ENCODE data around the gene ADGB. TPM values are rescaled to one million over a fixed set of nuclear protein-coding genes. Genes with fewer than 3 reads are reported as not detected.

Gene ADGB
- total and polyA plus RNA-seq, 4 donors, result 0.98 to 6.6 (median 1.4) TPM

DNA sequence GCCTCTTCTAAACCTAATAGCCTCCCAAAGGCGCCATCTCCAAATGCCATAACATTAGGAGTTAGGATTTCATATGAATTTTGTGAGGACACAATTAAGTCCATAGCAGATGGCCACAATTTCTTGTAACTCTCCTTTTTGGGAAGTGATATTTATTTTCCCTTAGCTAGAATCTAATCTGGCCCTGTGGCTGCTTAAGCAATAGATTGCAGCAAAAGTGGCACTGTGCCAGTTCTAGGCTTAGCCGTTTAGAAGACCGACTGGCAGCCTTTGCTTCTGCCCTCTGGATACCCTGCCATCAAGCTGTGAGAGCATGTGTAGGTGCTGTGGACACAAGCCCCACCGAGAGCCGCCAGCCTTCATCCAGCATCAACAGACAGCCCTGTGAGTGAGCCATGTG lies 15.9 kb upstream of the ADGB start:
- Histone ChIP-seq H3K9me3 (ENCODE audit: control insufficient read depth, insufficient read depth, low read length) (no peaks in the 10 kb centered on the region), H3K36me3 (ENCODE audit: control insufficient read depth, insufficient read depth, low read length) (no peaks in the 10 kb centered on the region), H3K4me3 (ENCODE audit: low read depth, low read length) (no peak overlapping the region), H3K4me1 (ENCODE audit: control insufficient read depth, insufficient read depth, low read length) (no peaks in the 10 kb centered on the region), H3K27ac (ENCODE audit: low read depth, low read length) (no peak overlapping the region), H3K27me3 (ENCODE audit: control insufficient read depth, insufficient read depth, low read length) (no peaks in the 10 kb centered on the region)
- peak in 1 of 6 donors; percentile 10 for DNase-seq (ENCODE audit: low read depth in 4 of 6, low spot score in 6 of 6)
- 74% methylated on average over 2 of the region's 5 CpGs for WGBS (ENCODE audit: insufficient coverage)

DNA sequence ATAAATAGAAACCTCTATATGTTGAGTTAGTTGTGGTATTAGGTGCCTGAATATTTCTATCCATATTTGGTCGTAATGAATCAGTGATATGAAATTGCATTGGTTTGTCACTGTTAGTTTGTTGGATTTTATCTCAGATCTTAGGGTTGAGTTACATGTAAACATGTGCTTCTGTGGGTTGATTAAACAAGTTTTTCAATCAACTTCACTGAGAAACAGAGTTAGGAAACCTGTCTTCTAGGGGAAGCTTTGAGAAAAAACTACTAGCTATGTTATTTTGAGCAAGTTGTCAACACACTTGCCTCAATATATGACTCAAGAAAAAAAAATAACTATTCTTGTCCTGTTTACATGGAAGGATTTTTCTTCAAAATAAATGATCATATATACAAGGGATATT lies 14.8 kb upstream of the ADGB start:
- Histone ChIP-seq H3K4me1 (ENCODE audit: control insufficient read depth, insufficient read depth, low read length) (no peaks in the 10 kb centered on the region), H3K27ac (ENCODE audit: low read depth, low read length) (no peak overlapping the region), H3K27me3 (ENCODE audit: control insufficient read depth, insufficient read depth, low read length) (no peaks in the 10 kb centered on the region), H3K4me3 (ENCODE audit: low read depth, low read length) (no peak overlapping the region), H3K9me3 (ENCODE audit: control insufficient read depth, insufficient read depth, low read length) (no peaks in the 10 kb centered on the region), H3K36me3 (ENCODE audit: control insufficient read depth, insufficient read depth, low read length) (no peaks in the 10 kb centered on the region)
- no peak for DNase-seq (ENCODE audit: low read depth in 4 of 6, low spot score in 6 of 6)
- WGBS (ENCODE audit: insufficient coverage), result no CpG with 5 or more reads among the region's 1 CpG

DNA sequence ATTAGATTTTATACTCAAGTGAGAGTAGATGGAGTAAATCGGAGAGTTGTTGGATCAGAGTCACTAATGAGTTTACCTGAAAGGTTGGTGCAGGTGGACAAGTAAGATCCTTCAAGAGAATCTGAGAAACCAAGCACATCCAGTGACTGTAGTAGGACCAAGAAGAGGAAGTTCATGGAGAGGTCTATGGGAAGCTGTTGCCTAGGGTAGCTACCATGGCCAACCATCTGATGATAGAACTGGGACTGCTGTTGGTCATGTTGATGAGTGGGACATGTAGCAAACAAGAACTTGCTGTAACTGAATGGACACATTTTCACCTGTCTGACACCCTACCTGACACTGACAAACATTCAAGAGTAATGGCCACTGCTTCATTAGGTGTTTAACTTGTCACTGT lies 11.3 kb upstream of the ADGB start:
- Histone ChIP-seq H3K36me3 (ENCODE audit: control insufficient read depth, insufficient read depth, low read length) (no peaks in the 10 kb centered on the region), H3K27ac (ENCODE audit: low read depth, low read length) (no peak overlapping the region), H3K27me3 (ENCODE audit: control insufficient read depth, insufficient read depth, low read length) (no peaks in the 10 kb centered on the region), H3K9me3 (ENCODE audit: control insufficient read depth, insufficient read depth, low read length) (no peaks in the 10 kb centered on the region), H3K4me3 (ENCODE audit: low read depth, low read length) (no peak overlapping the region), H3K4me1 (ENCODE audit: control insufficient read depth, insufficient read depth, low read length) (no peaks in the 10 kb centered on the region)
- WGBS (ENCODE audit: insufficient coverage), result no CpG with 5 or more reads among the region's 1 CpG
- DNase-seq (ENCODE audit: low read depth in 4 of 6, low spot score in 6 of 6), result no peak

DNA sequence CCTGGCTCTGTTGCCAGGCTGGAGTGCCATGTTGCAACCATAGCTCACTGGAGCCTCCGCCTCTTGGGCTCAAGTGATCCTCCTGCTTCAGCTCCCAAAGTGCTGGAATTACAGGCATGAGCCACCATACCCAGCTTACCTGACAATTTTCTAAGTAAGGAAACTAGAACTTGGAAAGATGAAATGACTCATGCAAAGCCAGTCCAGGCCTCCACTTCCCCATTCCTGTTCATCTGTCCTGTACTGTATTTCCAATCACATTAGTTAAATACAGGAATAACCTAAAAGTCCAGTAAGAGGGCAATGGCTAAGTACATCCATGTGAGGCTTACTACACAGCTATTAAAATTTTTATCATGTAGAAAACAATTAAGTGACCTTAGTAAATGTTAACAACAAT lies 8.3 kb upstream of the ADGB start:
- Histone ChIP-seq H3K9me3 (ENCODE audit: control insufficient read depth, insufficient read depth, low read length) (no peaks in the 10 kb centered on the region), H3K4me3 (ENCODE audit: low read depth, low read length) (no peak overlapping the region), H3K27me3 (ENCODE audit: control insufficient read depth, insufficient read depth, low read length) (no peaks in the 10 kb centered on the region), H3K4me1 (ENCODE audit: control insufficient read depth, insufficient read depth, low read length) (no peaks in the 10 kb centered on the region), H3K36me3 (ENCODE audit: control insufficient read depth, insufficient read depth, low read length) (no peaks in the 10 kb centered on the region), H3K27ac (ENCODE audit: low read depth, low read length) (no peak overlapping the region)
- WGBS (ENCODE audit: insufficient coverage), result no CpG with 5 or more reads among the region's 1 CpG
- no peak for DNase-seq (ENCODE audit: low read depth in 4 of 6, low spot score in 6 of 6)

DNA sequence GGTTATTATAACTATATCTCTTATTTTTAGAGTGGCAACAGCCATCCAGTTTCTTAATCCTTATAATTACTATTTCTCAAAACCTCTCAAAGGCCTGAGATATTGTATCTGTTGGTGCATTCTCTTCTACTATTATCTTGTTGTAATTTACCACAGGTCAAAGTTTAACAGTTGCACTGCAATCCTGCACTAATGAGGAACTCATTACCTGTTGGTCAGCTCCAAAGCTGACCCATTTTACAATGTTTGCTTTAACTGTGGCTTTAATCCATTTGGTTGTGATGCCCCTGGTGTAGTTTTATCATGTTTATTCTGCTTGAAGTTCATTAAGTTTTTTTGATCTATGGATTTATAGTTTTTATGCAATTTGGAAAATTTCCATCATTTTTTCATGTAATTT lies 6.3 kb upstream of the ADGB start:
- Histone ChIP-seq H3K9me3 (ENCODE audit: control insufficient read depth, insufficient read depth, low read length) (no peaks in the 10 kb centered on the region), H3K4me1 (ENCODE audit: control insufficient read depth, insufficient read depth, low read length) (no peaks in the 10 kb centered on the region), H3K36me3 (ENCODE audit: control insufficient read depth, insufficient read depth, low read length) (no peaks in the 10 kb centered on the region), H3K27me3 (ENCODE audit: control insufficient read depth, insufficient read depth, low read length) (no peaks in the 10 kb centered on the region), H3K4me3 (ENCODE audit: low read depth, low read length) (no peak overlapping the region), H3K27ac (ENCODE audit: low read depth, low read length) (no peak overlapping the region)
- DNase-seq (ENCODE audit: low read depth in 4 of 6, low spot score in 6 of 6), result no peak

DNA sequence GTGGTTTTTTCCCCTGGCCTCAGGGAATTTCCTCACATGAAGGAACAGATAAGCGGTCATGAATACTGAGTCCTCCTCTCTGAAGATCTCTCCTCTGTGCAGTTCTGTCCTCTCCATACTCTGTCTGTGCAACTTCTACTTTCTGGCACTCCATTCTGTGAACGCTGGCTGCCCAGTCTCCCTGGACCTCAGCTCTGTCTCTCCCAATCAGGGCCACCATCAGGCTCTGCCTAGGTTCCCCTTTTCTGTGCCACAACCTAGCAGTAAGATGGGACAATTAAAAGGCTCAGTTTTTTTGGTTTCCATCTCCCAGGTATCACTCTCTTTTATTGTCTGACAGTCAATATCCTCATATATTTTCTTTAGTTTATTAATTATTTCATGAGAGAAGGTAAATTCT lies 4.8 kb upstream of the ADGB start:
- WGBS (ENCODE audit: insufficient coverage), result 90% methylated on average over 2 of the region's 2 CpGs
- no peak for DNase-seq (ENCODE audit: low read depth in 4 of 6, low spot score in 6 of 6)

DNA sequence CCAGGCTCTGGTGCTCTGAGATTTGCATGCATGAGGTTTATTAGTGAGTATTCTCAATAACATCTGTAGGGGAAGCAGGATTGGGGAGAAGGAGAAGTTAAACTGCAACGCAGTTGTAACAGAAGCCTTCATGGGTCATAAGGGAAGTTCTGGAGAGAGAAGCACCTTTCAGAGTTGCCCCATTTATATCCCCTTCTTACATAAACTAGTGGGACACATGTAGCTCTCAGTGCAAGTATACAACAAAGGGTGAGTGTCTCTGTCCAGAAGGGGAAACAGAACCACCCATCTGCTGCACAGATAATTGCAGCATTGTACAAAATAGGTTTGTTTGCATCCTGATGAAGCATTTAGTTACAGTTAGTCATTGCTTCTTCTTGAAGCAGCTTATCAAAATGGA lies 4.3 kb upstream of the ADGB start:
- H3K4me3 ChIP-seq (ENCODE audit: low read depth, low read length), result no peak overlapping the region
- H3K27me3 ChIP-seq (ENCODE audit: control insufficient read depth, insufficient read depth, low read length), result no peaks in the 10 kb centered on the region
- H3K36me3 ChIP-seq (ENCODE audit: control insufficient read depth, insufficient read depth, low read length), result no peaks in the 10 kb centered on the region
- H3K27ac ChIP-seq (ENCODE audit: low read depth, low read length), result no peak overlapping the region
- peaks cover 5% of the 10 kb centered on the region for H3K4me1 ChIP-seq (ENCODE audit: control insufficient read depth, insufficient read depth, low read length)
- no peaks in the 10 kb centered on the region for H3K9me3 ChIP-seq (ENCODE audit: control insufficient read depth, insufficient read depth, low read length)
- no peak for DNase-seq (ENCODE audit: low read depth in 4 of 6, low spot score in 6 of 6)
- WGBS (ENCODE audit: insufficient coverage), result no CpG with 5 or more reads among the region's 1 CpG

More for the DNA sequence above, 4.8 kb upstream of the ADGB start:
- Histone ChIP-seq H3K4me1 (ENCODE audit: control insufficient read depth, insufficient read depth, low read length) (peaks cover 4% of the 10 kb centered on the region), H3K9me3 (ENCODE audit: control insufficient read depth, insufficient read depth, low read length) (no peaks in the 10 kb centered on the region), H3K27ac (ENCODE audit: low read depth, low read length) (no peak overlapping the region), H3K4me3 (ENCODE audit: low read depth, low read length) (no peak overlapping the region), H3K27me3 (ENCODE audit: control insufficient read depth, insufficient read depth, low read length) (no peaks in the 10 kb centered on the region), H3K36me3 (ENCODE audit: control insufficient read depth, insufficient read depth, low read length) (no peaks in the 10 kb centered on the region)

DNA sequence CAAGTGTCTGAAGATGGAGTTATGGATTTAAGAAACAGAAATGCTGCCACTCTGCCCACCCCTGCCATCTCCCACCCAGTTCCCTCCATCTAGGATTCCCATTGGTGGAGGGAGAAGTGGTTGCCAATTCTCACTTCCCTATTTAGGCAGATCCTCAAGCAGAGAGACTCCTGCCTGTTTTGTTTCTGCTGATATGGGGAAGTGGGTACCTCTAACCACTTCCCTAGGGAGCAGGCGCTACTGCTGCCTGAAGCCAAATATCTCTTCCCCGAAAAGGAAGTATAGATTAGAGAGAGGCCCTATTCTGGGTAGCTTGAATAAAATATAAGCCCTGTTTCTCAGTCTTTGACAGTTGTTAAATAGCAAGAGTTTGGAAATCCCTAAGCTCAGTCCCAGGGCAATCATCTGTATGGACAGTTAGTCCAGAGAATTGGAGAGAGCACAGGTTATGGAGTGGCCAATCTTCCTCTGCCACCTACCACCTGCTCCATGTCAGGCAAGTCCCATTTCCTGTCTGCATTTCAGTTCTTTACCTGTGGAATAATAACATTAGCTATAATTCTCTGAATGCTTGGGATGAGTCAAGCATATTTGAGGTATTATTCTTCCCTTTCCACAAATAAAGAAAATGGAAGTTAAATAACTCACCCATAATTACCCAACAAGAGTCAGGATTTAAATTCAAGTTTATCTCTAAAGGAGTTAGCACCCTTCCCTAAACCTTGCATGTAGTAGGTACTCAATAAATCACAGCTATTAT lies 2.6 kb upstream of the ADGB start:
- no peak overlapping the region for H3K4me3 ChIP-seq (ENCODE audit: low read depth, low read length)
- DNase-seq (ENCODE audit: low read depth in 4 of 6, low spot score in 6 of 6), result peak in 1 of 6 donors; percentile 18

DNA sequence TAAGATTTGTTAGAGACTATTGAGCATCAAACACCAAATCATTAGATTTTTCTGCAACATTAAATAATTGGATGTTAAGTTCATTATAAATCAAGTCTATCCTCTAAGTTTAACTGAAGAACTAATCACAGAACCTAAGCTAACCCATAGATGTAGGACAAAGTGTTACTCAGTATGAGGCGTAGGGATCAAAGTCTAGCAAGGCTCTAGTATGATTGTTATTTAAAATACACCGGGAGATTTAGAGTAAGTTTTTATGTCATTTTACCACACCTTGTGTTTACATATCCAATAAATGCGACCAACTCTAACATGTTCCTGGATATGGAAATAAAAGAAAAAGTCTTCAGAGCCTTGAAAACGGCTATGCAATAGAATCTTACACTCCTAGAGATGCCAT lies 2.6 kb downstream of the ADGB start:
- H3K27ac ChIP-seq (ENCODE audit: low read depth, low read length), result no peak overlapping the region

More for the DNA sequence above, 2.6 kb upstream of the ADGB start:
- Histone ChIP-seq H3K27me3 (ENCODE audit: control insufficient read depth, insufficient read depth, low read length) (no peaks in the 10 kb centered on the region), H3K36me3 (ENCODE audit: control insufficient read depth, insufficient read depth, low read length) (no peaks in the 10 kb centered on the region), H3K27ac (ENCODE audit: low read depth, low read length) (no peak overlapping the region), H3K4me1 (ENCODE audit: control insufficient read depth, insufficient read depth, low read length) (peaks cover 5% of the 10 kb centered on the region), H3K9me3 (ENCODE audit: control insufficient read depth, insufficient read depth, low read length) (no peaks in the 10 kb centered on the region)
- 60% methylated on average over 1 of the region's 2 CpGs for WGBS (ENCODE audit: insufficient coverage)

DNA sequence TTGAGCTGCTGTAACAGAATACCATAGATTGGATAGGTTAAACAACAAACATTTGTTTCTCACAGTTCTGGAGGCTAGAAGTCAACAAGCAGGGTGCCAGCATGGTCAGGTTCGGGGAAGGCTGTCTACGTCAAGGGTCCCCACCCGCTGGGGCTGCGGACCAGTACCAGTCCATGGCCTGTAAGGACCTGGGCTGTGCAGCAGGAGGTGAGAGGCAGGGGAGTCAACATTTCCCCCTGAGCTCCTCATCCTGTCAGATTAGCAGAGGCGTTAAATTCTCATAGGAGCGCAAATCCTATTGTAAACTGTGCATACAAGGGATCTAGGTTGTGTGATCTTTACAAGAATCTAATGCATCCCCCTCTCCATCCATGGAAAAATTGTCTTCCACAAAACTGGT lies 3.8 kb downstream of the ADGB start:
- Histone ChIP-seq H3K27me3 (ENCODE audit: control insufficient read depth, insufficient read depth, low read length) (no peaks in the 10 kb centered on the region), H3K9me3 (ENCODE audit: control insufficient read depth, insufficient read depth, low read length) (no peaks in the 10 kb centered on the region), H3K36me3 (ENCODE audit: control insufficient read depth, insufficient read depth, low read length) (no peaks in the 10 kb centered on the region), H3K4me1 (ENCODE audit: control insufficient read depth, insufficient read depth, low read length) (peaks cover 5% of the 10 kb centered on the region), H3K27ac (ENCODE audit: low read depth, low read length) (no peak overlapping the region), H3K4me3 (ENCODE audit: low read depth, low read length) (no peak overlapping the region)
- no peak for DNase-seq (ENCODE audit: low read depth in 4 of 6, low spot score in 6 of 6)
- 56% methylated on average over 2 of the region's 6 CpGs for WGBS (ENCODE audit: insufficient coverage)

More for the DNA sequence above, 2.6 kb downstream of the ADGB start:
- DNase-seq (ENCODE audit: low read depth in 4 of 6, low spot score in 6 of 6), result no peak
- no peaks in the 10 kb centered on the region for H3K27me3 ChIP-seq (ENCODE audit: control insufficient read depth, insufficient read depth, low read length)
- WGBS (ENCODE audit: insufficient coverage), result no CpG with 5 or more reads among the region's 4 CpGs
- H3K9me3 ChIP-seq (ENCODE audit: control insufficient read depth, insufficient read depth, low read length), result no peaks in the 10 kb centered on the region
- no peak overlapping the region for H3K4me3 ChIP-seq (ENCODE audit: low read depth, low read length)
- peaks cover 5% of the 10 kb centered on the region for H3K4me1 ChIP-seq (ENCODE audit: control insufficient read depth, insufficient read depth, low read length)
- H3K36me3 ChIP-seq (ENCODE audit: control insufficient read depth, insufficient read depth, low read length), result no peaks in the 10 kb centered on the region

Data from spinal cord (tissue), 10 donors.